SK-N-MC (cell line): ENCODE data around the gene IRAK1.

ENCODE experiments used
- EZH2 ChIP-seq: fragments of 200-600 bp; sonication (generic); IDR thresholded peaks from one replicate; pipeline ENCODE4 v1.6.1; 2017; ENCODE audit warnings: antibody characterized with exemption
- FOXP2 ChIP-seq: optimal IDR thresholded peaks from 2 replicates; pipeline ENCODE3; 2011; ENCODE audit warnings: mild to moderate bottlenecking, moderate library complexity; ENCODE audit not compliant: insufficient read depth; ENCODE audit errors: extremely low read length, control extremely low read depth
- POLR2AphosphoS5 ChIP-seq: IDR thresholded peaks from 2 replicates; pipeline ENCODE4 v1.6.1; 2012; ENCODE audit warnings: mild to moderate bottlenecking, low read depth, low read length, borderline replicate concordance

DNA sequence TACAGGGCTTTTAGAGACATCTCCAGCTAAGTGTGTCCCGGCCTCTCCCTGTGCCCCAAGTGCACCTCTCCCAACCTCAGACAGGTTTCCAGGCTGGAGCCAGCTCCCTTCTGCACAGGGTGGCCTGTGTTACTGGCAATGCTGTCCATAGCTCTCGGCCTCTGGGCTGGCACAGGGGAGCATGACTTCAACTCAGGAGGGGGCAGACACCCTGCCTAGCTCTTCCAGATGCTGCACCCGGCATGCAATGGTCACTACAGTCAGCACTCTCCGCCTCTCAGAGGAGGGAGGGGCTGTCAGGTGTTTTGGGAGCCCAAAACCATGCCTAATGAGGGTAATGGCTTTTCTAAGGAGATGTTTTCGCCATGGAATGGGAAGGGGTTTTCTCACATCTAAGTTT is 2.4 kb upstream of the IRAK1 start:
- TF ChIP-seq EZH2 (no peak), POLR2AphosphoS5 (no peak), FOXP2 (no peak)
